Daoy (cell line): ENCODE measurements around the gene KRTAP9-2. TPM values are rescaled to one million over a fixed set of nuclear protein-coding genes. Genes with fewer than 3 reads are reported as not detected.
"Not testable (repeated sequence)": the region's sequence is repeated elsewhere in the genome, so short reads cannot be mapped to it uniquely, and the experiment has no call there.

Experiments
- DNase-seq: peaks from one replicate; pipeline ENCODE4 v3.0.0-alpha.2; 2015; ENCODE audit warnings: low read depth
- total RNA-seq: library from RNA; depleted of rRNA; stranded (reverse); fragments of >200 nt; shearing (Covaris generic); gene quantifications from 2 replicates; pipeline ENCODE4 v1.2.3, GENCODE V29; 2014; rRNA removed

KRTAP9-2 gene
- total RNA-seq, 1 experiment from 2014 or later, result not detected

GRCh38 chr17:41237116-41237515, 10.7 kb downstream of the KRTAP9-2 start:
- DNase-seq, result not testable (repeated sequence)

DNA sequence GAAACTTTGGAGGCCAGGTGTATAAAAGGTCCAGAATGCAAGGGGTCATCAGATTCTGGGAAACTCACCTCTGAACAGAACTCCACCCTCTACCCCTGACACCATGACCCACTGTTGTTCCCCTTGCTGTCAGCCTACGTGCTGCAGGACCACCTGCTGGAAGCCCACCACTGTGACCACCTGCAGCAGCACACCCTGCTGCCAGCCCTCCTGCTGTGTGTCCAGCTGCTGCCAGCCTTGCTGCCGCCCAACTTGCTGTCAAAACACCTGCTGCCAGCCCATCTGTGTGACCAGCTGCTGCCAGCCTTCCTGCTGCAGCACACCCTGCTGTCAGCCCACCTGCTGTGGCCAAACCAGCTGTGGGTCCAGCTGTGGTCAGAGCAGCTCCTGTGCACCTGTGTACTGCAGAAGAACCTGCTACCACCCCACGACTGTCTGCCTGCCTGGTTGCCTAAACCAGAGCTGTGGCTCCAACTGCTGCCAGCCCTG, 11.5 kb downstream of the KRTAP9-2 start, which contains the start of gene KRTAP9-8:
TSS of gene KRTAP9-8 (plus strand) at position 51 of the 489 bp plus-strand sequence. CDS start at position 104, 53 bp downstream.
- DNase-seq, result not testable (repeated sequence)

- DNase-seq, result not testable (repeated sequence)
Measured at GRCh38 chr17:41246995-41247787, 20.7 kb downstream of the KRTAP9-2 start.

- DNase-seq, result not testable (repeated sequence)
Measured at GRCh38 chr17:41249637-41250240, 23.3 kb downstream of the KRTAP9-2 start, which contains the start of gene KRTAP9-4. Gene KRTAP9-4, plus strand, starts transcription at chr17:41249687. Its CDS starts 34 bp downstream, at chr17:41249721.

DNA sequence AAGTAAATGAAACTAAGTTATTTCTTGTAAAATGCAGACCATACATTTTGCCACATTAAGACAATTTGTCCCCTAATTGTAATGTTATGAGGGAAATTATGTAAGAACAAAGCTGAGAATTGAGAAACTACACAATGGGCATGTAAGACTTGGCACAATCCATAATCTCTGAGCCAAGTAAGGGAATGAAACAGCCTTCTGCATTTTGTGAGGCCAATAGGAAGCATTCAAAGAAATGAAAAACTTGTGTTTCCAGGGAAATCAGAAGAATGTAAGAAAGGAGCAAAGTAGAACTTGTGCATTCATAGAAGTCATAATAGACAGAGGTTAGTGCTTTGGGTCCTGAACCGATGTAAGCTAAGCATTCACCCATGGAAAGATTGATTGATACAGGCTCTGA, 24.8 kb downstream of the KRTAP9-2 start:
- DNase-seq, result no peak

GRCh38 chr17:41254861-41255260, 28.4 kb downstream of the KRTAP9-2 start:
- no peak for DNase-seq

DNA sequence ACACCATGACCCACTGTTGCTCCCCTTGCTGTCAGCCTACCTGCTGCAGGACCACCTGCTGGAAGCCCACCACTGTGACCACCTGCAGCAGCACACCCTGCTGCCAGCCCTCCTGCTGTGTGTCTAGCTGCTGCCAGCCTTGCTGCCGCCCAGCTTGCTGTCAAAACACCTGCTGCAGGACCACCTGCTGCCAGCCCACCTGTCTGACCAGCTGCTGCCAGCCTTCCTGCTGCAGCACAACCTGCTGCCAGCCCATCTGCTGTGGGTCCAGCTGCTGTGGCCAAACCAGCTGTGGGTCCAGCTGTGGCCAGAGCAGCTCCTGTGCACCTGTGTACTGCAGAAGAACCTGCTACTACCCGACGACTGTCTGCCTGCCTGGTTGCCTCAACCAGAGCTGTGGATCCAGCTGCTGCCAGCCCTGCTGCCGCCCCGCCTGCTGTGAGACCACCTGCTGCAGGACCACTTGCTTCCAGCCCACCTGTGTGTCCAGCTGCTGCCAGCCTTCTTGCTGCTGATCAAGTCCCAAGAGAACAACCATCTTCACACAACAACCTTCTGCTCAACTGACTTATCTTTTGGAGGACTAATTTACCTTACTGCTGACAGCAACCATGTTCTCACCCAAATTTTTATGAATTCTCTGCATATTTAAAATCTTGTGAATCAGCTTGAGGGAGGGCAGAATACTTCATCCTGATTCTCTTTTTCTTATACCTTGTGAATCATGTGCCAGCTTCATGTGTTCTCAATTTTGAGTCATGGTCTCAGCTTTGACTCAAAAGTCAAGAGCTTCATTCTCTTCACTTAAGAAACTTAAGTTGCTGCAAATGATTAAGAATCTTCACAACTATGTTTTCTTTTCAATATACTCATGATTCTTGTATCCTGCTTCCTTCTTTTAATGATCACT, 29.2 kb downstream of the KRTAP9-2 start, which contains the start of gene KRTAP9-9:
TSS of gene KRTAP9-9 (plus strand) at position 4 of the 910 bp plus-strand sequence.
- DNase-seq, result not testable (repeated sequence)

DNA sequence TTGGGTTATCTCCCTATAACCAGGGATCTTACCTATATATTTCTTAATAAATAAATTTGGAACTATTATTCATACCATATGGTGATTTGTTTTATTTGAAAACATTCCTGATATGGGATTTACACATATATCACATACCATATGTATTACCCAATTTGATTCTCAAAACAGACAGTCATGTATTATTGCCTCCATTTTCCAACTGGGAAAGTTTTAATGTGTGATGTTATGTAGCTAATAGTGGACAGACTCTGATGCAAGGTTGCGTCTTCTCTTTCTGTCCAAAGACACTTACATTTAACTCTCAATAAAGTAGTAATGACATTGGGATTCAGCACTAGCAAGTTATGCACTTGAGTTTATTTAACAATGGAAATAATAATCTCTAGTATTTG, 29.8 kb downstream of the KRTAP9-2 start:
- DNase-seq, result no peak

DNA sequence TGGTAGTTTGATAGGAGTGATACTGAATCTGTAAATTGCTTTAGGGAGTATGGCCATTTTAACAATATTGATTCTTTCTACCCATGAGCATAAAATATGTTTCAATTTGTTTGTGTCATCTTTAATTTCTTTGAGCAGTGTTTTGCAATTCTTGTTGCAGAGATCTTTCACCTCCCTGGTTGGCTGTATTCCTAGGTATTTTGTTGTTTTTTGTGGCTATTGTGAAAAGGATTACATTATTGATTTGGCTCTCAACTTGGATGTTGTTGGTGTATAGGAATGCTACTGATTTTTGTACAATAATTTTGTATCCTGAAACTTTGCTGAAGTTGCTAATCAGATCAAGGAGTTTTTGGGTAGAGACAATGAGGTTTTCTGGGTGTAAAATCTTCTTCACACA, 32.0 kb downstream of the KRTAP9-2 start:
- DNase-seq, result no peak

DNA sequence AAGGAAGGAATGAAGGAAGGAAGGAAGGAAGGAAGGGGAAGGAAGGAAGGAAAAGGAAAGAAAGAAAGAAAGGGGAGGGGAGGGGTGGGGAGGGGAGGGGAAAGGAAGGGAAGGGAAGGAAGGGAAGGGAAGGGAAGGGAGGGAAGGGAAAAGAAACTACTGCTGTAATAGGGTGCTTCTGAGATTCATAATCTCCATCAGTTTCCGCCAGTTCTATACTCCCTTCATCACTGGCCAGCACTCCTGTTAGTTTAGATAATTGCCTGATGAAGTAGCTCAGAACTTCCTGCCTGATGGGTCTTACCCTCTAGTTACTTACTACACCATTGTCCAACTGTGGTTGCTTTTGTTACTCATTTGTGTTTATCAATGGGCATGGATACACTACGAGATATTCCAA, 36.8 kb downstream of the KRTAP9-2 start:
- no peak for DNase-seq

GRCh38 chr17:41264599-41264998, 38.2 kb downstream of the KRTAP9-2 start:
- DNase-seq, result no peak

GRCh38 chr17:41265078-41265477, 38.6 kb downstream of the KRTAP9-2 start, which contains the start of gene KRTAP9-6:
Gene KRTAP9-6, plus strand, starts transcription at chr17:41265378. Its CDS starts 0 bp downstream, at chr17:41265378.
- DNase-seq, result no peak

DNA sequence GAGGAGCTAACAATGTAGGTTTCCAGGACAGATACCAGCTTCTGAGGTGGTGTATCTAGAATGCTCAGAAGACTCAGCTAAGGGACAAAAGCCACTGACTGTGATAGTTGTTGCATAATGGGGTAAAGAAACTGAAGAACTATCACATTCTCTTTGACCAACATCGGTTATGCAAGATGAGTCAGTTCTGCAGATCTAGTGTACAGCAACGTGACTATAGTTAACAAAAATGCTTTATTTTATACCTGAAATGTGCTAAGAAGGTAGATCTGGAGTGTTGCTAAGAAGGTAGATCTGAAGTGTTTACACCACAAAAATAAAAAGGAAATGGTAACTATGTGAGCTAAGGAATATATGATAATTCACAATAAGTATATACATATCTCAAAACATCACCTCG, 41.3 kb downstream of the KRTAP9-2 start:
- DNase-seq, result no peak

GRCh38 chr17:41271323-41271722, 44.9 kb downstream of the KRTAP9-2 start:
- DNase-seq, result not testable (repeated sequence)

GRCh38 chr17:41271858-41272257, 45.4 kb downstream of the KRTAP9-2 start:
- DNase-seq, result no peak

DNA sequence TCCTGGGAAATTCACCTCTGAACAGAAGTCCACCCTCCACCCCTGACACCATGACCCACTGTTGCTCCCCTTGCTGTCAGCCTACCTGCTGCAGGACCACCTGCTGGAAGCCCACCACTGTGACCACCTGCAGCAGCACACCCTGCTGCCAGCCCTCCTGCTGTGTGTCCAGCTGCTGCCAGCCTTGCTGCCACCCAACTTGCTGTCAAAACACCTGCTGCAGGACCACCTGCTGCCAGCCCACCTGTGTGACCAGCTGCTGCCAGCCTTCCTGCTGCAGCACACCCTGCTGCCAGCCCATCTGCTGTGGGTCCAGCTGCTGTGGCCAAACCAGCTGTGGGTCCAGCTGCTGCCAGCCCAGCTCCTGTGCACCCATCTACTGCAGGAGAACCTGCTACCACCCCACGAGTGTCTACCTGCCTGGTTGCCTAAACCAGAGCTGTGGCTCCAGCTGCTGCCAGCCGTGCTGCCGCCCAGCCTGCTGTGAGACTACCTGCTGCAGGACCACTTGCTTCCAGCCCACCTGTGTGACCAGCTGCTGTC, 49.3 kb downstream of the KRTAP9-2 start, which contains the start of gene KRTAP9-7:
TSS of gene KRTAP9-7 (plus strand) at position 51 of the 543 bp plus-strand sequence. CDS start at position 51, 0 bp downstream.
- not testable (repeated sequence) for DNase-seq

Other genes starting within 250 kb of the KRTAP9-2 start
- not detected in 2 replicates for gene KRT40, start 242.3 kb upstream of the KRTAP9-2 start, total RNA-seq
- gene KRTAP3-3, start 232.5 kb upstream of the KRTAP9-2 start, total RNA-seq, result not detected in 2 replicates
- gene KRTAP3-2, start 226.7 kb upstream of the KRTAP9-2 start, total RNA-seq, result not detected in 2 replicates
- gene KRTAP3-1, start 217.5 kb upstream of the KRTAP9-2 start, total RNA-seq, result not detected in 2 replicates
- not detected in 2 replicates for gene KRTAP1-5, start 199.4 kb upstream of the KRTAP9-2 start, total RNA-seq
- gene KRTAP1-4, start 196.5 kb upstream of the KRTAP9-2 start, total RNA-seq, result not detected in 2 replicates
- not detected in 2 replicates for gene KRTAP1-3, start 191.8 kb upstream of the KRTAP9-2 start, total RNA-seq
- 1.5 TPM in 1 of 2 replicates, not detected in the other for gene KRTAP1-1, start 185.2 kb upstream of the KRTAP9-2 start, total RNA-seq
- gene KRTAP2-1, start 179.3 kb upstream of the KRTAP9-2 start, total RNA-seq, result not detected in 2 replicates
- gene KRTAP2-2, start 171.4 kb upstream of the KRTAP9-2 start, total RNA-seq, result not detected in 2 replicates
- not detected in 2 replicates for gene KRTAP2-3, start 166.5 kb upstream of the KRTAP9-2 start, total RNA-seq
- not detected in 2 replicates for gene KRTAP2-4, start 160.8 kb upstream of the KRTAP9-2 start, total RNA-seq
- not detected in 2 replicates for gene KRTAP4-7, start 142.5 kb upstream of the KRTAP9-2 start, total RNA-seq
- gene KRTAP4-8, start 128.5 kb upstream of the KRTAP9-2 start, total RNA-seq, result not detected in 2 replicates
- not detected in 2 replicates for gene KRTAP4-16, start 124.4 kb upstream of the KRTAP9-2 start, total RNA-seq
- not detected in 2 replicates for gene KRTAP4-9, start 121.3 kb upstream of the KRTAP9-2 start, total RNA-seq
- not detected in 2 replicates for gene KRTAP4-11, start 108.3 kb upstream of the KRTAP9-2 start, total RNA-seq
- gene KRTAP4-12, start 102.5 kb upstream of the KRTAP9-2 start, total RNA-seq, result not detected in 2 replicates
- gene KRTAP4-6, start 86.1 kb upstream of the KRTAP9-2 start, total RNA-seq, result not detected in 2 replicates
- gene KRTAP4-5, start 76.8 kb upstream of the KRTAP9-2 start, total RNA-seq, result not detected in 2 replicates
- gene KRTAP4-4, start 65.9 kb upstream of the KRTAP9-2 start, total RNA-seq, result not detected in 2 replicates
- gene KRTAP4-3, start 58.4 kb upstream of the KRTAP9-2 start, total RNA-seq, result not detected in 2 replicates
- not detected in 2 replicates for gene KRTAP4-2, start 48.4 kb upstream of the KRTAP9-2 start, total RNA-seq
- gene KRTAP4-1, start 41.7 kb upstream of the KRTAP9-2 start, total RNA-seq, result not detected in 2 replicates
- not detected in 2 replicates for gene KRTAP9-1, start 36.8 kb upstream of the KRTAP9-2 start, total RNA-seq
- not detected in 2 replicates for gene KRTAP9-3, start 5.8 kb downstream of the KRTAP9-2 start, total RNA-seq
- not detected in 2 replicates for gene KRTAP9-8, start 11.4 kb downstream of the KRTAP9-2 start, total RNA-seq
- gene KRTAP9-4, start 23.0 kb downstream of the KRTAP9-2 start, total RNA-seq, result not detected in 2 replicates
- gene KRTAP9-9, start 28.7 kb downstream of the KRTAP9-2 start, total RNA-seq, result not detected in 2 replicates
- gene KRTAP9-6, start 38.7 kb downstream of the KRTAP9-2 start, total RNA-seq, result not detected in 2 replicates
- gene KRTAP9-7, start 49.0 kb downstream of the KRTAP9-2 start, total RNA-seq, result not detected in 2 replicates
- not detected in 2 replicates for gene KRTAP29-1, start 76.2 kb downstream of the KRTAP9-2 start, total RNA-seq
- gene KRTAP16-1, start 82.7 kb downstream of the KRTAP9-2 start, total RNA-seq, result not detected in 2 replicates
- not detected in 2 replicates for gene KRTAP17-1, start 89.1 kb downstream of the KRTAP9-2 start, total RNA-seq
- not detected in 2 replicates for gene KRT33A, start 124.2 kb downstream of the KRTAP9-2 start, total RNA-seq
- not detected in 2 replicates for gene KRT33B, start 143.2 kb downstream of the KRTAP9-2 start, total RNA-seq
- 0.46 and 1.4 TPM in 2 replicates for gene KRT34, start 155.7 kb downstream of the KRTAP9-2 start, total RNA-seq
- not detected in 2 replicates for gene KRT31, start 171.0 kb downstream of the KRTAP9-2 start, total RNA-seq
- not detected in 2 replicates for gene KRT37, start 197.9 kb downstream of the KRTAP9-2 start, total RNA-seq
- not detected in 2 replicates for gene KRT38, start 214.3 kb downstream of the KRTAP9-2 start, total RNA-seq
- gene KRT32, start 240.7 kb downstream of the KRTAP9-2 start, total RNA-seq, result 0.06 TPM in 2 replicates